GM21619 (cell line): ENCODE results near the gene TMIE.

ENCODE experiments used
- ATAC-seq: cut with Tn5 transposase; IDR thresholded peaks from one replicate; pipeline ENCODE4 v1.9.1; 2021; ENCODE audit not compliant: unreplicated experiment

The TMIE gene

DNA sequence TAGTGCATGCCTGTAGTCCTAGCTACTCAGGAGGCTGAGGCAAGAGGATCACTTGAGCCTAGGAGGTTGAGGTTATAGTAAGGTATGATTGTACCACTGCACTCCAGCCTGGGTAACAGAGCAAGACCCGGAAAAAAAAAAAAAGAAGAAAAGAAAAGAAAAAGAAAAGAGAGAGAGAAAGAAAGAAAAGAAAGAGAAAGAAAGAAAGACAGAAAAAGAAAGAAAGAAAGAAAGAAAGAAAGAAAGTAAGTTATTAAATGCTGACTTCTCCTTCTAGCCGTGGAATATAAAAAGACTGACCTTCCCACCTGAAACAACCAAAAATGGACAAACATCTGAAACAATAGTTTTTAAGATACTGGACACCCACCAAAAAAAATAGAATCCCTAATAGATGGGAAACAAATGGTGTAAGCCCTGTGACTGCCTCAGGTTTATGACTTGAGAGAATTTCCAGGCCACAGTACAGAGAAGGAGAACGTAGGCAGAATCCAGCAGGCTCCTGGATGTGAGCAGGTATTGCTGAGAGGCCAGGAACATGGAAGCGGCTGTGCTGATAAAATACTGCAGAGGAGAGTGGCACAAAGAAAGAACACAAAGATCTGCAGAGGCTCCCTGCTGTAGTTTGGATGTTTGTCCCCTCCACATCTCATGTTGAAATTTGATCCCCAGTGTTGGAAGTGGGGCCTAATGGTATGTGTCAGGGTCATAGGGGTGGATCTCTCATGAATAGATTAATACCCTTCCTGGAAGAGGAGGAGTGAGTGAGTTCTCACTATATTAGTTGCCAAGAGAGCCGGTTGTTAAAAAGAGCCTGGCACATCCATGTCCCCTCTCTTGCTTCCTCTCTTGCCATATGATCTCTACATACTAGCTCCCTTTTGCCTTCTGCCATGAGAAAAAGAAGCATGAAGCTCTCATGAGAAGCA is 58.3 kb downstream of the TMIE start:
- no peak for ATAC-seq
